ENCODE measurements around the gene S100A6.

S100A6 gene

DNA sequence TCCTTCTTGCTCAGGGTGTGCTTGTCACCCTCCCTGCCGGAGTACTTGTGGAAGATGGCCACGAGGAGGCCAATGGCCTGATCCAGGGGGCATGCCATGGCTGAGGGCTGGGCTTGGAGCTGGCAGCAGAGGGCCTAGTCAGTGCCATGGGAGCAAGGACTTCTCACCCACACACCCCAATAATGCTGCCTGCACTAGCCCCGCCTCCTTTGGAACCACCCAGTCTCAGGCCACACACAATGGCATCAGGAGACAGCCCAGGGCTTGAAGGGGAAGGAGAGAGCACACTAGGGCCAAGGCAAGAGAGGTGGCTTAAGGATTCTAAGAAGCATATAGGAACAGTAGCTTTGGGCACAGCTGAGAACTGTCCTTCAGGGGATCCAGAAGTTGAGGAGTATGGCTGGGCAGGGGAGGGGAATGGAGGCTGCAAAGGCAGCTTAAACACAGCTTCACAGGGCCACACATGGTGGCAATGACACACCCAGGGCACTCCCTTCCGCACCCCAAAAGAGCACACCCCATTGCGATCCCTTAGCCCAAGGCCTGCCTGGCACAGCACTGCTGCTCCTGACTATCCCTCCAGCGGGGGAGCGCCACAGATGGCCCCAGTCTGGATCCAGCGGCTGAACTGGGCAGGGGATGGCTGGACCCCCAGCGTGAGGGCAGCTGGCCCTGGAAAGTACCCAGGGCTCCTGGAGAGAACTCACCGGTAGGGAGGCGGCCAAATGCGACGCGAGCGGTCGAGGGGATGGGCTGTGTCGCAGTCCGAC lies at the start of gene S100A6:
Gene S100A6 (minus strand): TSS at position 750 of the 770 bp plus-strand sequence. CDS start 652 bp downstream, at position 98.
- TF ChIP-seq, protein P1, sequence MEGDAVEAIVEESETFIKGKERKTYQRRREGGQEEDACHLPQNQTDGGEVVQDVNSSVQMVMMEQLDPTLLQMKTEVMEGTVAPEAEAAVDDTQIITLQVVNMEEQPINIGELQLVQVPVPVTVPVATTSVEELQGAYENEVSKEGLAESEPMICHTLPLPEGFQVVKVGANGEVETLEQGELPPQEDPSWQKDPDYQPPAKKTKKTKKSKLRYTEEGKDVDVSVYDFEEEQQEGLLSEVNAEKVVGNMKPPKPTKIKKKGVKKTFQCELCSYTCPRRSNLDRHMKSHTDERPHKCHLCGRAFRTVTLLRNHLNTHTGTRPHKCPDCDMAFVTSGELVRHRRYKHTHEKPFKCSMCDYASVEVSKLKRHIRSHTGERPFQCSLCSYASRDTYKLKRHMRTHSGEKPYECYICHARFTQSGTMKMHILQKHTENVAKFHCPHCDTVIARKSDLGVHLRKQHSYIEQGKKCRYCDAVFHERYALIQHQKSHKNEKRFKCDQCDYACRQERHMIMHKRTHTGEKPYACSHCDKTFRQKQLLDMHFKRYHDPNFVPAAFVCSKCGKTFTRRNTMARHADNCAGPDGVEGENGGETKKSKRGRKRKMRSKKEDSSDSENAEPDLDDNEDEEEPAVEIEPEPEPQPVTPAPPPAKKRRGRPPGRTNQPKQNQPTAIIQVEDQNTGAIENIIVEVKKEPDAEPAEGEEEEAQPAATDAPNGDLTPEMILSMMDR (IDR thresholded peaks at IDR 0.05) = no peak

DNA sequence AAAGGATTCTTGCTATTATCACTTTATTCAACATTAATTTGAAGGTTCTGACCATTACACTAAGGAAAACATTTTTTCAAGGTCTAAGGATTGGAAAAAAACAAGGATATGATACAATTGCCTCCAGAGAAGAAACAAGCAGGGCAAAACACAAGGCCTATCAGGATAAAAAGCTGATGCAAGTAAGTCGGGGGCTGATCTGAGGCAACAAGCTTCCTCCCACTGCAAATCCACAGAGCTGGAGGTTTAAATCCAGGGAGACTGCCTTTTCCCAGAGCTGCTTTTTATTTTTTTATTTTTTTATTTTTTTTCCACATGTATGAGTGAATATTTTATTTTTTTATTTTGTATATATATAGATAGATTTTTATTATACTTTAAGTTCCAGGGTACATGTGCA lies 49.2 kb upstream of the S100A6 start:
- TF ChIP-seq, protein P1 (IDR thresholded peaks at IDR 0.05) = no peak

DNA sequence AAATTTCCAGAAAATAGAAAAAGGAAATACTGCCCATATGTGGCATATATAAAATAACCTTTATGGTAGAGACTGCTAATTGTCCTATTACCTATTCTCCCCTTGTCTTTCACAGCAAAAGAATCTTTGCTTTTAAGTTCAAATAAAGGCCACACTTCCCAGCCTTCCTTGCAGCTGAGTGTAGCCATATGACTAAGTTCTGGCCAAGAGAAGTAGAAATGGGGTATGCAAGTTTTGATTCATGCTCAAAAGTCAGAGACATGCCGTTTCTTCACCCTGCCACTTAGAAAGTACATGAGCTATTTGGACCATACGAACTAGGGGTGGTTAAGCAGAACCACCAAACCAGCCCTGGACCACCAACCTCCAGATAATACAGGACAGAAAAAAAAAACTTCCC lies 48.2 kb upstream of the S100A6 start:
- TF ChIP-seq, protein P1 (IDR thresholded peaks at IDR 0.05) = no peak

DNA sequence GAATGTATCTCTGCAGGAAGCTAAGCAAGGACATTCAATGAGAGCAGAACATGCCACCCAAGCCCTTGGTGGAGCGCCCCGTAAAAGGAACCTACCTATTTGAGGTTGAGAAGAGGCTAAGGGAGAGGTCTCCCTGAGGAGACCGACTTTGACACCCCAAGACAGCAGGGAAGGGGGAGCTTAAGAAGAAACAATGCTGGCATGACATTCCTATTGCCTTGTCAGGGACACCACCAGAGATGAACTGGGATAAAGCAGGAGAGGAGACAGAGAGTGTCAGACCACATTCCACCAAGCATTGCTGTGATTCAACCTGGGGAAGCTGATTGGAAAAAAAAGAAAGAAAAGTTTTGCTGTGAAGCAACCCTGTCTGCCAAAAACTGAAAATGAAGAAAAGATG lies 43.1 kb upstream of the S100A6 start:
- TF ChIP-seq, protein P1 (IDR thresholded peaks at IDR 0.05) = no peak

DNA sequence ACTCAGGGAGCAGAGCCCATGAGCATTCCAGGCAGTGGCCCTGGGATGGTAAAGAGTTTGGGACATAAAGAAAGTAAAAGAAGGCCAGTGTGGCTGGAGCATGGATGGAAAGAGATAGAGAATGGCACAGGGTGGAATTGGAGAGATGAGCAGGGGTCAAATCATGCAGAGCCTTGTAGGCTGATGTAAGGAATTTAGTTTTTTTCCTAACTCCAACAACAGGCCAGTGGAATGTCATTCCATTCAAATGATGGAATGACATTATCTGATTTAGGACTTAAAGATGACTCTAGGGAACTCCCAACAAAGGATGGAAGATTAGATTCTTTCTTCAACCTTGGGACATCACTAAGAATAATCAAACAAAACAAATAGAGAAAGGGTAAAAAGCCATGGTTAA lies 42.7 kb upstream of the S100A6 start:
- TF ChIP-seq, protein P1 (IDR thresholded peaks at IDR 0.05) = no peak

DNA sequence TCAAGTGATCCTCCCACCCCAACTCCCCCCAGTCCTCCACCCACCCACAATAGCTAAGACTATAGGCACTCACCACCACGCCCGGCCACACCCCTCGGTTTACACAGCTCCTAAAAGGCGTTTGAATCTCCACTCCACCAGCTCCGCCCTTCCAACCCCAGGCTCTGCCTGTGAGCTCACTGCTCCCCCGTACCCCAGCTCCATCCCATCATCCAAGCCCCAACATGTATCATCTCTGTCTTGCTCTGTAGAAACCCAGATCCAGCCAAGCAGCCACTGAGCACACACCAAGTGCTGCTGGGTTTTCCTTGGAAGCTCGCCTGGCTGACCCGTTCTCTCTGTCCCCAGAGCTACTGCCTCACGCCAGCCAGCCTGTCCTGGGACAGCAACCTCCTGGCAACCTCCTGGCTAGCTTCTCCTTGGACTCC lies 41.8 kb upstream of the S100A6 start:
- TF ChIP-seq, protein P1 (IDR thresholded peaks at IDR 0.05) = no peak

DNA sequence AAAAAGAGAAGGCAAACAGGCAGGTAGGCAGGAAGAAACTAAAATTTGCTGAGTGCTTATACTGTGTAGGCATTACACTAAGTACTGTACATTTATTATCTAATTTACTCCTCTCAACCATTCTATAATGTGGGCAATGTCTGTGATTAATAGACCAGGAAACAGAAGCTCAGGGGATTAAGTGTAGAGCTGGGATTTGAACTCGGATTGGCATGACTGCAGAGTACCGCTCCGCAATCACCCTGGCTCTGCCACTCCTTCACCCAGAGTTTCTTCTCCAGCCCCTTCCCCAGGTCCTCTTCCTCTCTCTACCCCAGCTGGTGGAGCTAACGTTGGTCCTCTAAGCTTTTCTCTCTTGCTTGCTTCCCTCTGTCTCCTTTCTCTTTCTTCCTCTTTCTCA lies 41.3 kb upstream of the S100A6 start:
- TF ChIP-seq, protein P1 (IDR thresholded peaks at IDR 0.05) = no peak
